Activated naive CD4-positive, alpha-beta T cell treated with anti-CD3 and anti-CD28 coated beads, Interleukin-2, amount 50 U/mL, for 16 hours (primary cell): ENCODE data around the gene EHBP1.
A peak's percentile ranks its signal among the peaks of the same experiment; 100 is the strongest.

Source experiments
- DNase-seq: peaks from one replicate; pipeline ENCODE4 v3.0.0-alpha.2; 2020

EHBP1 gene

DNA sequence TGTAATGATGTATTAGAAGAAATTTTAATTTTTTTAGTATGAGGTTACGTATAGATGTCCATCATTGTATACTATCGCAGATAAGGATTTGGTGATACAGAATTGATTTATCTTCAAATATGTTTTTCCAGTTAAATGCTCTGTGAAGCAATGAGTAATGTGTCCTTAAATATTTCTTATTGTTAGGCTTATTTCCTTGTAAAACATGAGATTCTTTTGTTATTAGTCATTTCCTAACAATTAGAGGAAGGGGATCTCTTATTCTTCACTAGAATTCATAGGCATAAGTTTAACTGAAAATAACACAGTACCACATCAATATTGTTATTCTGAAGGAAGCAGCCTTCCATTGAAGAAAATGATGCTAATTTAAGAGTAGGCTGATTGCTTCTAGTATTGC, 329.7 kb downstream of the EHBP1 start:
- DNase-seq: no peak

DNA sequence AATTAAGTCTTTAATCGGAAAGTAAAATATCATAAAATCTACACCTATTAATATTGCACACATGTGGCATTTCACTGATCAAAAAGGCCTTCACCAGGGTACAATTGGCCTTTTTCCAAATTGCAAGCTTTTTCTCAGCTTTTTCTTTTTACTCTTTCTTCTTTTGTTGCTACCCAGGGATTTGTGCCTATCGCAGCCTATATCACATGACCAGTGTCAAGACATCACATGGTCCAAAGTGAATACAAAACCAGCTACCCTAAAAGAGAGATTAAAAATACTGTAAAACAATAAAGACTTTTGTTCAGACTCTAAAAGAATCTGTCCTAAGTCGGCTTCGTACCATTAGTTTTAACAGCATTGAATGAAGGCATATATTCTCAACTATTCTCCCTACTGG, 330.1 kb downstream of the EHBP1 start:
- no peak for DNase-seq

DNA sequence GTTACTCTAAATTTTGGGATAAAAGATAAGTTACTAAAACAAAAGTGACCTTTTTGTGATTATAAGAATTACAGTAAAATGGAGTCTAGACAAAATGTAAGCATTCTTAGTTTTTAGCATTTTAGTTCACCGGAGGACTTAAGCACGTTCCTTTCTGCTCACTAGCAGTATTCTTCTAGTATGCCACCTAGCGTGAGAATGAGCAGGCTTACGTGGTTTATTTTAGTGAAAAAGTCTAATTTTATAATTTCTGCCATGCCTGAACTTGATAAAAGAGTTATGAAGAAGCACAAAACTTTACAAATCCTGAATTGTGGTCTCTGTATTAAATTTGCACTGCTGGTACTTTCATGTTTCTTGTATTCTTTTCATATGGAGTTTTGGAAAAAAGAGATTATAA, 332.5 kb downstream of the EHBP1 start:
- no peak for DNase-seq

DNA sequence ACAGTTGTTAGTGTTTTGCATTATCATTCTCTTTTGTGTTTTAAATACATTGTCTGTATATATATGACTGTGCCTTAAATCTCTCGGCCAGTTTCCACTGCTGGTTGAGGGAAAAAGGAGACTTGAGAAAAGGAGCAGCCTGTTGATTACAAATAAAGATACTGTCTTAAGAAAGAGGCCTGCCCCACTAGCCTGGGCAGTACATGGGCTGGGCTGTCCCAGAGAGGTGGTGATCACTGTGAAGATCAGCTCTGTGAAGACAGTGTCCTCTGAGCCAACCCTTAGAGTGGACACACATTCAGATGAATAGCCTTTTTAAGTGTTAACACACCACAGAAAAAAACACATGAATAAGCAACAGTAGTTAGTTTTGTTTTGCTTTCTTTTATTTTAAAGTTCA, 335.1 kb downstream of the EHBP1 start:
- no peak for DNase-seq

DNA sequence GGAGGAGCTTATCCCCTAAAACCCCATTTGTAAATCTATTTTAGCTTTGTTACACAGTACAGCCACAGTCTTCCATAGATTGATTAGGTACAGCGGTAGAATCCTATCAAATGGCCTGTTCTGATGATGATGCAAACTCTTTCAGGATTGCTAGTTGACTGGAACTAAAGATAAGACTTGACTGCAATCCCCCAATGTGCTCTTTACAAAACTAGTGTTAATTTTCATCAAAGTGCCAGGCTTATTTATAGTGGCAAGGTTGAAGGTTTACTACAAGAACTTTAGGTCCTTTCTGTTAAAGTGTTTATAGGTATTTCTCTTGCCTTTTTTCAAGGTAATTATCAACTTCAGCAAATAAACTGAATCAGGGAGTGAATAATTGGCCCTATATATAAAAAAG, 336.1 kb downstream of the EHBP1 start:
- DNase-seq: no peak

DNA sequence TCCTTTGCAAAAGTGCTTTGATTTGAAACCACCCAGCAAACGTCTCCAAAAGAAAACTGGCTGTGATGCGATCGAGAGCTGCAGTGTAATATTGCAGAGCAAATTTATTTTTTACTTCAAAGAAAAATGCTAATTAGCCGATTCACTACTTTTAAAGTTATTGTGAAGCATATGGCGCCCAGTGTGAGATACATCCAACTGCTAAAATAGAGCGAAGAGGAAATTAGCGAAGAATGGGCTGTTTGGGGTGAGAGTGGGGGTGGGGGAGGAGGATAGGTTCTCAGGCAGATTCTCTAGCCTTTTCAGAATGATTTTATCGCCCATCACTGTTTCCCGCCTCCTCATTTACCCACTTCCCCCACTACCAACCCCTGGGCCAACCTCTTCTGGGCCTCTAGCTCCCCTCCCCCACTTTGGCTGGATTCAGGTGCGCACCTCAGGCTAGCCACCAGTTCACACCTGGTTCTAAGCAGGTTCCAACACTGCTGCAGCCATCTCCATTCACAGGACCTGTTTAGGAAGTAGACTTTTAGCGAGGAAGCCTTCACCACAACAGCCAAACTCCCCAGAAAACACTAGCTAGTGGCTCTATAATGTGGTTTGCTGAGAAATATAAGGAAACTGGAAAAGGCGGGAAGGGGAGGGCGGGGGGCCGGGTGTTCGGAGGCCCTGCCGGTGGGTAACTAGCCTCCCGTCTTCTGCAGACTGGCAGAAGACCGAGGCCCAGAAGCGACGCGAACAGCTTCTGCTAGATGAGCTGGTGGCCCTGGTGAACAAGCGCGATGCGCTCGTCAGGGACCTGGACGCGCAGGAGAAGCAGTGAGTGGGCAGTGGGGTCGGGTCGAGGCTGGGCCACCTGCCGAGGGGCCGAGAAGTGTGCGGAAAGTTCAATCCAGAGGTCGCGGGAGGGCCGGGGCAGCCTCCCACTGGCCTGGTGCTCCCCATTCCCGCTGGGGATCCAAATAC, 339.1 kb downstream of the EHBP1 start:
- DNase-seq: no peak

DNA sequence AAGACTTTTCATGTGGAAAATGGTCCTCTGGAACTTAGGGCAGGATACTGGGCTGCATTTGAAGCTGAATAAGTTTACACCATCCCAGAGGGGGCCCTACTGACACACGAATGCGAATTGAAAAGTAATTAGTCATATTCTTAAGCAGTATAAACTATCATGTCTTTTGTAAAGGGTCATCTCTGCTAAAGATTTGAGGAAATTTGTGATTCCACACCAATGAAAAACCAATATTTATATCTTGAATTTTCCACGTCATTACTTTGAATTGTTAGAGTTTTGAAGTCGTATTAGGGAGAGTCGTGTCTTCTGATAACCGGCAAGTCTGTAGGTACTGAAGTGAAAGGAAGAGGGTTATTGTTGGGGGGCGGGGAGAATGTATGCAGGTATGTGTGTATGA, 341.0 kb downstream of the EHBP1 start:
- no peak for DNase-seq

DNA sequence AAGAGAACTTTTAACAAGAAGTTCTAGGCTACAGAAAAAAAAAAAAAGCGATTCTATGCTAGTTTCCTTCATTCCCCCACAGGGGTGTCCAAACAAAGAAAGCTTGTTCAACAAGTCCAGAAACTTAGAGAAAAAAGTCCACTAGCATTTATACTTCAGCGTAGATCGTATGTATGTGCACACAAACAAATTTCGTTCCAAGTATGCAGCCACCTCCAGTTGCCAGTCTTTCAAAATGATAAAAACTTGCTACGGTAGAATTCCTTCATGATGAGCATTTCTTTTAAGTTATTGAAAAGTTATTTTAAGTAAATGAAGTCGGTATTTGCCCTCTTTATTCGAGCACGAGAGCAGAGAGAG, 341.4 kb downstream of the EHBP1 start:
- DNase-seq: no peak

DNA sequence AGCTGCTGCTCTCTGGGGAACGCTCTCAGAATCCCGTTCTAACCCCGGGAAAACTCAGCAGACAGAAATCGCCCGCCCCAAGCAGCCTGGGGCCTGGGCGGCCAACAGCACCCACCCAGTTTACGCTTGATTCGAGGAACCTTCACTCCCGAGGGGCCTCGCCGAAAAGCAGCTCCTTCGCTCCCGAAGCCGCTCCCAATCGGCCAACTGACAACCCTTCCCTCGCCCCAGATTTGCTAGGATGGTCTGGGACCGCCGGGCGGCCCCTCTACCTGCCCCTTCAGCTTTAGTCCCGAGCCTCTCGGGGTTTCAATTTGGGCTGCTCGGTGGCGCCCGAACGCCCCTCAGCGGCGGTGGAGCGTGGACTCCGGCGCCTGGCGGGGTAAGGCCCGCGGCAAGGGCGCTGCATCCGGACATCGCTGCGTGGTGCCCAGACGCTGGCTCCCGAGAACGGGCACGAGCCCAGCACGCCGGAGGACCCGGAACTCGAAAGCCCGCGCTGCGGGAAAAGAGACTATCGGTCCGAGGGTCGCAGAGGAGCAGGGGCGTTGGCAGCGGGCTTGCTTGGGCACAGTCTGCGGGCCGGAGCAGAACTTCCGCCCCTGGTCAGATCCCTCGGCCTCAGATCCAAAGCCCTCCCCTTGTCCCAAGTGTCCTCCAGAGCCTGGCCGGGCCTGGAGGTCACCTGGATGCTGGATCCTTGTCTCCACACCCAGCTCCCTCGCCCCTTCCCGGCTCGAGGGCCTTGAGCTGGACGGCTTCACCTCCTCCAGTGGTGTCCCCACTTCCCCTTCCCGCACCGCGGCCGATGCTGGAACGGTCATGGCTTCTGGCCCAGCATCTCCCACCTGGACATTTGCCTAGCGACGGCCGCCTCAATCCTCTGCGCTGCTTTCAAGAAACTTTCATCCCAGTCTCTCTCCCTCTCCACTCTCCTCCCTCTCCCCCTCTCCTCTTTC, 342.1 kb downstream of the EHBP1 start:
- DNase-seq: no peak

DNA sequence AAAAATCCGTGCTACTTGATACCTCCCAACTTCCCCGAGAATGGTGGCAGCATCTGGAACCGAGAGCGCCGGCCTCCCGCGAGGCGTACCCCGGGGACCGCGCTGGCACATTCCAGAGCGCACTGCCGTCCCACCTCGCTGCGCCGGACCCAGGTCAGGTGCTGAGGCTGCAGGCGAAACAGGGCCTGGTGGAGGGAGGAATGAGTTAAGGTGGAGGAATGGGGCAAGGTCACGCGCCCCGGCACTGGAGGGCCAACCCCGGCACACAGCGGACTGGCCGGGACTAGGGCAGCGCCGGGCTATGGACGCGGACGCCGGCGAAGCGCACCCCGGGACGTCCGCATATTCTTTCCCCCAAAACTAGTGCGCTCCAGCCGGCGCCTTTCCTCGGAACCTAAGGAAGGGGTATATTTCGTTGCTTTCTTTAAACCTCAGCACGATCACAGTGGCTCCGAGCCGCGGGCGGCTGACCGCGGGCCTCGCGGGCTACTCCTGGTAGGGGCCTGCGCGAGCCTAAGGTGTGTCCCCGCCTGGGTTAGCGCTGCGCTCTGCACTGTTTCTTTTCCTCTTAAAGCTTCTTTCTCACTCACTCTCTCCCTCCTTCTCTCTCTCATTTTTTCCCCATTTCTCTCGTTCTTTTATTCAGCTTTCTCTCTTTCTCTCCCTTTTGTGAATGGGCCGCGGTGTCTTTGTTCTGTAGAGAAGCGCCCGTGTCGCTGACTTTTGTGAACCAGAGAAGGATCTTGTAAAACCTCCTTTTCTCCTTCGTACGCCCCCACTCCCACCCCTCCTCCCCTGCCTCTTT, 343.1 kb downstream of the EHBP1 start:
- DNase-seq: no peak

DNA sequence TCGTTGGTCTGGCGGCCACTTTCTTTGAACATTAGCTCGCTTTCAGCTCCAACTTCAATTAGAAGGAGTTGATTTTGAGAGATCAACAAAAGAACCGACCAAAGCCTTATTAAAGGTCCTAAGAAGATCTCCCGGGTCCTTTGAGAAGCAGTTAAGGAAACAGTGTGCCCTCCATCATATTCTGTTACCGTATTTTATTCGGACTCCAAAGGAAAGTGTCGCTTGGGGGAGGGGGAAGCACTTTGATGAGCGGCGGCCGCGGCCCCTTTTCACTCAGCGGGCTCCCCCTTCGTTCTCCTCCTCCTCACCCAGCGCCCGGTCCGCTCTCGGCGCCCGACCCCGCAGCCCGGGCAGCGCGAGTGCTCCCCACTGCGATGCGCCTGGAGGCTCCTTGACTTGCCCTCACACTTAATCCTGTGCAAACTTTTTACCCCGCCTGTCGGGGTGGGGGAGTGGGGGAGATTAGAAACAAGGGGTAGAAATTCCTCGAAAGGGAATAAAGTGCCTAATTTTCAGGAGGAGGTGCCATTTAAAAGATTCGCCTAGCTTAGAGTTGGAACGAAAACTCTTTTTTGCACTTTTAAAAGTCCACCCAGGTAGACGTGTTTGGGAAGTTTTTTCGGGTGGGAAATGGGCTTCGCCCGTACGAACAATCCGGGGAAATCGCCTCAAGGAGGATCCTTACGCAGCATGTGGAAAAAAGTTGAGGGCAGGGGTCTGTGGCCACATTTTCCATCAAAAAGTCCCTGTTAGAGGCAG, 343.9 kb downstream of the EHBP1 start:
- no peak for DNase-seq

DNA sequence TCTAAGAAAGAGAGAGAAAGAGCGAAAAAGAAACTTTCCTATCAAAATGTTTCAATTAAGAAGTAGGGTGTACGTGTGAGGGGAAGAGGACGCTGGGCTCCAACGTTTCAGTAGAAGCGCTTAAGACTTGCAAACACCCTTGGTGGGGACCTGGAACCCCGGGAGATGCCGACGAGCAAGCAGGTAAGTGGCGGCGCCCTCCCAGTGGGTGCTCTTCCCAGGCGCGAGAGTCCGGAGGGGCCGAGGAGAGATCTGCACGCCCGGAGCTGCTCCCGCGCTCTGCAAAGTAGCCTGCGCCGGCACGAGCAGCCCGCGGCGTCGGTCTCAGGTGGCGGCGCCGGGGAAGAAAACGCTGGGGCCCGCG, 344.4 kb downstream of the EHBP1 start:
- DNase-seq: no peak

DNA sequence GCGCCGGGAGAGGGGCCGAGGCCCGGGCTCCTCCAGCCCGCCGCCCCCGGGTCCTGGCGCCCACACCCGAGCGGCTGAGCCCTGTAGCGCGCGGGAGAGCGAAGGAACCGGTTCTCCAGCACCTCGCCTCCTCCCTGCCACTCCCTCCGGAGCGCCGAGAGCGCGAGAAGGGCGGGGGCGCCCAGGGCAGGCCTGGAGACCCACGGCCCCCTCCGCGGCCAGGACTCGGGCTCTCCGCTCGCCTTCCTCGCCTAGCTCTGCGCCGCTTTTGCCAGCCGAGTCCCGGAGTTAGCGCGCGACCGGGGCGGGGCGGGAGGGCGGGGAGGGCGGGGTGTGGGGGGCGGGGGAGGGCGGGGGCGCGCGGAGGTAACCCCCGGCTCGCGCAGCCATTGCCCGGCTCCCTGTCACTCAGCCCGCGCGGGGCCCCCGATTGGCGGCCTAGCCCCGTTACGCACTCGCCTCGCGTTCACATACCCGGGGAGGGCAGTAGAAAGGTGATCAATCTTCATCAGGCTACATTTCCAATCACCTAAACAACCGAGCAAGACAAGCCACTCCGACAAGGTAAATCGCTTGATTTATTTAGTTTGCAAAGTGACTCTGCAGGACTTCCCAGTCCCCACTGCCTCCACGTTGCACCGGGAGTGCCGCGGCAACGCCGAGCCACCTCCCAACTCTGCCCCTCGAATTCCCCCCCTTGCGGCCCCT, 345.0 kb downstream of the EHBP1 start, which contains the start of gene OTX1:
Gene OTX1, plus strand, starts transcription at position 497 of the 708 bp plus-strand sequence. CDS start 2,161 bp downstream, outside the sequence.
- peak; percentile 47 for DNase-seq

DNA sequence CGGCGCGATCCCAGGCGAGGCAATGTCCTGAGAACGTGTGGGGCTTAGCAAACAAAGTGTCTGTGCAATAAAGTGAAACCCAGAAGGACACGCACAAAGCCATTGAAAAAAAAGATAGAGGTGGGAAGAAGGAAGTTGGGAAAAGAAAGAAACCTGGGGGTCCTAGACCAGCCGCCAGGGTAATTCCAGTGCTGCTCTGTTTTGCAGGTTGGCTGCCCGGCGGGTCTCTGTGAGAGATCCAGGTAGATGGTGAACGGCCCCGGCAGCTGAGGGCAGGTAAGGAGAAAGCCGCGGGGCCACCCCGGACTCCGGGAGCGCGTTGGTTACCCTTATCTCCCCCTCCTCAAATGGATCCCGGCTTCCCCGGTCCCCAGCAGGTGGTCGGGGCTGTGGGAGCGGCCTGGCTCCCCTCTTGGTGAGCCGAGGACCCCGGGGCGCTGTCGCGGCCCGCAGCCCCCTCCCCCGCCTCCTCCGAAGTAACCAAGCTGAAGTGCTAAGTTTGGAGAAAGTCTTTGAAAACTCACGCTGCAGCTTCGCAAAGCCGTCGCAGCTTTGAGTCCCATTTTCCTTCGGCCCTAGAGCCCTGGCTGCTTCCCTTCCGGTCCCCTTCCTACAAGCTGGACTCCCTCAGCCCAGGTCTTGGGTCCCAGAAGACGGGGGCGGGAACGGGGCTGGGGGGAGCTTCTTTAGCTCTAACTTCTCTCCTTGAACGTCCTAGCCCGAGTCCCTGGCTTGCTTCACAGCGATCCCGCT, 345.7 kb downstream of the EHBP1 start:
- DNase-seq: no peak

DNA sequence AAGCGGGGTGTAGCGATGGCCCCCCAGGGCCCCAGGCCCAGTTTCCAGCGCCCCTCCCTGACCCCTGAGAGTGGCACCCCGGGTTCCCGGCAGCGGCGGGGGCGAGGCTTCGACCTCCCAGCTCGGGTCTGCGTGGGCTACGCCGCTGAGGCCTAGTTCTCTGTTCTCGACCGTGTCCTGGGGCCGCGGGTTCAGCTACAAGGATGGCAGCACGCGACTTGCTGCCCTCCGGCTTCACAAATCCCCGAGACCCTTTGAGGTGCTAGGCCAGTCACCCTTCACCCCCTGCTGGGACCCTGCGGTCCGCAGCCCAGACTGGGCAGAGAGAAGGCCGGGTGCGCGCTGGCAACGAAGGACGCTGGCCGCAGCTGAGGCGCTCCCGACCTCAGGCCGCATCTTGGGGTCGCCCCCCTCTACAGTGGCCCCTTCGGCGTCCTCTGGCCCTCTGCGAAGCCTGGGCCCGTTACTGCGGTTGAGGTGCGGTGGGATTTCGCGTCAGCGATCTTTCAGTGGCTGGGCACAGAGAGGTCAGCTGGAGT, 346.4 kb downstream of the EHBP1 start:
- DNase-seq: peak; percentile 14

DNA sequence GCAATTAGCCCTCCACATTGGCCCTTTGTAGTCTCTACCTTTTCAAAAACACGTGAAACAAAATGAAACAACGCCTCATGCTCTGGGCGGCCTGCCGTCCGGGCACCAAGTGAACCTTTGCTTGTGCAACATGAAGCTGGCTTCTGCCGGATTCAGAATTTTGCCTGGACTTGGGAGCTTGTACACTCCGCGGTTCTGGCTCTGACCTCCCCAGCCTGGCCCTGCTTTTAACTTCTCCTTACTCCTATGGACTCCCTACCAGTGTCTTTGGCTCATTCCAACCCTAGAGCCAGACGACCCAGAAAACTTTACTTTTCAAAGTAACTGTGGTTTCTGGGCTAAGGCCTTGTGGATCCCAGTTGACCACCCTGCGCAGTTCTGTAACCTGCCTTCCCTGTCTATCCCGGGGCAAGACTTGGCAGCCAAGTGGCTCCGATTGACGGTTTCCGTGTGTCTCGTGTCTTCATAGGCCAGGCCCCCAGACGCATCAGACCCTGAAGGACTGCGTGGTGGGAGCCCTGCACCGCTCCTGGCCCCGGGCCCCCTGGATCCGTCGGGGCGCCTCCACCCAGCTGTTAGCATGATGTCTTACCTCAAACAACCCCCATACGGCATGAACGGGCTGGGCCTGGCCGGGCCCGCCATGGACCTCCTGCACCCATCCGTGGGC, 347.0 kb downstream of the EHBP1 start:
- DNase-seq: no peak

DNA sequence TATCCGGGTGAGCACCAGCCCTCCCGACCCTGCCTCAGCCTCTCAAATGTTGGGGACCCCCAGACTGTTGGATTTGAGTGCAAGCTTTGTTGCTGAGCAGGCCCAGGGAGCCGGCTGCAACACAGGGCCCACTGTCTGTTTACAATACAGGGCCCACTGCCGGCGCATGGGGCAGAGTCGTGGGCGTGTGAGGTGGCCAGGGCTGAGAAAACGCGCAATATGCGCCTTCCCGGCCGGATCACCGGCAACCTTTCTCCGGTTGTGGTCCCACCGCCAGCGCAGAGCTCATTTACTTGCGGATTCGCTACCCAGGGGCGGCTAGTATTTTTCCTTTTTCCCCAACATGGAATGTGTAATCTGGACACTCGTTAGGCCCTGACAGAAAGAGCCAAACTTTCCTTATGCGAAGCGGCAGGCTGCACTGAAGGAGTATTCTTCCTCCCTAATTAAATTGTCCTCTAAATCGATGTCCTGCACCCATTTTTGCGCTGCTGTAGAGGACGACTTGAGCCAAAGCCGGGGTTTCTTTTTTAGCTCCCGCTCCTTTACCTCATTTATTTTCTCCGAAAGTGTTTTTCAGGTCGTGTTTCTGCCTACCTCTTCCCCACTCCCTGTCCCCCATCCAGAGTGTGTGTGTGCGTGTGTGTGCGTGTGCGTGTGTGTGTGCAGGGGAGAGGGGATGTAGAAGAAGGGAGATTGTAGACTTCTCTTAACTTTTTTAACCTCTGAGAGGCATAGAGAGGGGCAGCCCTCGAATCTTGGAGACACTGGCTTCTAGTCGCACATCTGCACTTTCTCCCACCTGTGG, 347.8 kb downstream of the EHBP1 start:
- no peak for DNase-seq

DNA sequence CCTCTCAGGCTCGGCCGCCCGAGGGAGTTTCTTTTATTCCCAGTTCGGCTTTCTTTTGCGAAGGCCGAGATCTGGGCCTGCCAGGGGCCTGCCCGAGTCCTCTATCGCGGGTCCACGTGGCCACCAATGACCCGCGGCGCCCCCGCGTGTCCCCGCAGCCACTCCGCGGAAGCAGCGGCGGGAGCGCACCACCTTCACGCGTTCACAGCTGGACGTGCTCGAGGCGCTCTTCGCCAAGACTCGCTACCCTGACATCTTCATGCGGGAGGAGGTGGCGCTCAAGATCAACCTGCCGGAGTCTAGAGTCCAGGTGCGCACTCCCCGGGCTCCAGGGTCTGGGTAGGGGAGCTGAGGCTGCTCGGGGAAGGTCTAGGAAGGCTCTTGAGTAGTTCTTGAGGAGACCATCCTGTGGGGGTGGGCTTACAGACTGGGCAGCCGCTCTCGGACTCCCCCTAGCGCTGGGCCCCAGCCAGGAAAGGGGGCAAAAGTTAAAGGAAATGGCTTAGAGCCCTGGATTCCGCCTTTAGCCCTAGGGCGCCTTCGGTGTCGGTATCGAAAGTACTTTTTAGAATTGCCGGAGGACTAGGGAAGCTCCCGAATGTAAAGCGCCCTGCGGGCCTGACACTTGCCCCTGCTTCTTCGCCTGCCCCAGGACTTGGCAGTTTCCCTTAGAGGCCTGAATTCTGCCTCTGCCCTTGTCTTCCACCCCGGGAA, 348.5 kb downstream of the EHBP1 start:
- DNase-seq: peak; percentile 17
